ENCODE data around the gene ZNF616.
A peak's percentile ranks its signal among the peaks of the same experiment; 100 is the strongest.

Gene ZNF616

DNA sequence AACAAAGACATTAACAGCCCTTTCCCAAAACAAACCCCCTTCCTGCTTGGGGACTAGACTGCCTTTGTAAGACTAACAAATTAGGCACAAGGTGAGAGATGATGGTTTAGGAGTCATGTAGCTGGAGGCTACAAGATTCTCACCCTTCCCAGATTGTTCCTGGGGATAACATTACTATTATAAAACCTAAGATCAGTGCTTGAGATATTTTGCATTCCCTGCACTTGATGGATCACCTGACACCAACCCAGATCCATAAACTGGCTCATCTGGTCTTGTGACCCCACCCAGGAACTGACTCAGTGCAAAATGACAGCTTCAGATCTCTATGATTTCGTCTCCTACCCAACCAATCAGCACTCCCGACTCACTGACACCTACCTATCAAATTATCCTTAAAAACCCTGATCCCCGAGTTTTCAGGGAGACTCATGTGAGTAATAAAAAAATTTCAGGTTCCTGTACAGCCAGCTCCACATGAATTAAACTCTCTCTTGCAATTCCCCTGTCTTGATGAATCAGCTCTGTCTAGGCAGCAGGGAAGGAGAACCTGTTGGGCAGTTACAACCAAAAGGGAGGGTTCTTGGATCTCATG, 2.4 kb upstream of the ZNF616 start:
- no peak overlapping the region for H3K4me3 ChIP-seq (ENCODE audit: low read length)
- H3K9me3 ChIP-seq (replicated peaks; ENCODE audit: low read length) = peaks cover 4% of the 10 kb centered on the region
- peaks cover 5% of the 10 kb centered on the region for H3K4me1 ChIP-seq (ENCODE audit: control insufficient read depth, insufficient read depth, low read length)
- no peaks in the 10 kb centered on the region for H3K36me3 ChIP-seq (ENCODE audit: insufficient read depth, low read length)
- H3K9ac ChIP-seq (ENCODE audit: low read depth, low read length) = no peak overlapping the region
- H3K4me2 ChIP-seq (ENCODE audit: low read length) = no peak overlapping the region
- H3K27me3 ChIP-seq (ENCODE audit: control insufficient read depth, insufficient read depth, low read length) = no peaks in the 10 kb centered on the region

DNA sequence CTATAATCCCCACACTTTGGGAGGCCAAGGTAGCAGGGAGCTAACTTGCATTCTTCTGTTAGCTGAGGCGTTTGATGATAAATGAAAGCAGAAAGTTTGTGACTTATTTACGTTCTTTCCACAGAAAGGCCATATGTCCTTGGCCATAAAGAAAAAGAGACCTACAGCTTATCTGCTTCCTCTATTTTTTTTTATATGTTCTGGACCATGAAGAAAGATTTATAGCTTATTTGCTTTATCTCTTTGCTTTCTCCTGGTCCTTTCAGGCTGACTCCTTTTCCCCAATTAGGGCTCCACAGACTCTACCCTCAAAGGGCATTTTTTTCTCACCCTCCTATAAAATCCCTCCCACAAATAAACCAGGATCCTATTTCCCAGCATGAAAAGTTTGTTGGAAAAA, 1.5 kb upstream of the ZNF616 start:
- Histone ChIP-seq H3K4me3 (ENCODE audit: low read length) (no peak overlapping the region), H3K27me3 (ENCODE audit: control insufficient read depth, insufficient read depth, low read length) (no peaks in the 10 kb centered on the region), H3K4me2 (ENCODE audit: low read length) (no peak overlapping the region), H3K4me1 (ENCODE audit: control insufficient read depth, insufficient read depth, low read length) (peaks cover 5% of the 10 kb centered on the region), H3K36me3 (ENCODE audit: insufficient read depth, low read length) (no peaks in the 10 kb centered on the region), H3K9ac (ENCODE audit: low read depth, low read length) (no peak overlapping the region), H3K9me3 (replicated peaks; ENCODE audit: low read length) (peaks cover 3% of the 10 kb centered on the region)

DNA sequence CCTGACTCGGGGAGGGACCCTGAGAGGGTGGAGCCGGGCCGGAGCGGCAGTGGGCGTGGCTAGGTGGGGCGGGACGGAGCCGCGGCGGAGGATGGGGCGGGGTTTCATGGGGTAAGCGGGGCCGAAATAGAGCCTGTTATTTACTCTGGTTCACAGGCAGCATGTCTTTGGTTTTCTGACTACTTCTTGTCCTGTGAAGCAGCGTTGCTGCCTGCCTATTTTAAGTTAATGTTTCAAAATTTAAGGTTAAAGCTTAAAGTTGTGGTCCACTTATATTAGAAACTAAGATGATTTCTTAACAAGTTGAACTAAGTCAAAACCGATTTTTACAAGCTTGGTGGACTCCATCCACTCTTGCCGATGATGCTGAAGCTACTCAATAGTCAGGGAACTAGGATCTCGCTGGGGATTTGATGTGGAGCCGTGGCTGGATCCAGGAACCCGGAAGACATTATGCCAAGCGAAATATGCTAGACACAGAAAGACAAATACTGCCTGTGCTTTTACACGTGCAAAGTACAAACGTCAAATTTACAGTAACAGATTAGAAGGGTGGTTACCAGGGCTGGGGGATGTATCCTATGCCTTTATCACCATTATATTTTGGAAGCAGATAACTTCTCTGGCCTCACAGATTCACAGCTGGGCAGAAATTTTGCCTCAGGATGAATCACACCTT, 433 bp upstream of the ZNF616 start:
- H3K4me3 ChIP-seq (ENCODE audit: low read length) = peak overlapping the region; percentile 42
- peaks cover 5% of the 10 kb centered on the region for H3K4me1 ChIP-seq (ENCODE audit: control insufficient read depth, insufficient read depth, low read length)
- H3K27me3 ChIP-seq (ENCODE audit: control insufficient read depth, insufficient read depth, low read length) = no peaks in the 10 kb centered on the region
- H3K4me2 ChIP-seq (ENCODE audit: low read length) = peak overlapping the region; percentile 56
- H3K9me3 ChIP-seq (replicated peaks; ENCODE audit: low read length) = peaks cover 3% of the 10 kb centered on the region
- peak overlapping the region; percentile 19 for H3K9ac ChIP-seq (ENCODE audit: low read depth, low read length)
- H3K36me3 ChIP-seq (ENCODE audit: insufficient read depth, low read length) = peaks cover 6% of the 10 kb centered on the region

DNA sequence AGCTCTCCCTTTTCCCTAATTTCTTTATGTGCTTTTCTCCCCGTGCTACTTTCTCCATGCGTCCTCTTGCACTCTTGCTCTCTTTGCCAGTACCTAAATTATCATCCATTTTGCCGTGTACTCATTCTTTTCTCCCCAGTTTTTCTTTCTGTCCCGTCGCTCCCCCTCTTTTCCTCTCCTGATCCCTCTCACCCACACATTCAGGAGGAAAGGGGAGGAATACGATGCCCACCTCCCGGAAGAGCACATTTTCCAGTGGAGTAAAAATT, 821 bp downstream of the ZNF616 start:
- Histone ChIP-seq H3K9me3 (replicated peaks; ENCODE audit: low read length) (peaks cover 8% of the 10 kb centered on the region), H3K36me3 (ENCODE audit: insufficient read depth, low read length) (peaks cover 16% of the 10 kb centered on the region), H3K4me1 (ENCODE audit: control insufficient read depth, insufficient read depth, low read length) (peaks cover 5% of the 10 kb centered on the region), H3K9ac (ENCODE audit: low read depth, low read length) (peak overlapping the region; percentile 96), H3K27me3 (ENCODE audit: control insufficient read depth, insufficient read depth, low read length) (no peaks in the 10 kb centered on the region), H3K4me2 (ENCODE audit: low read length) (peak overlapping the region; percentile 90), H3K4me3 (ENCODE audit: low read length) (peak overlapping the region; percentile 89)

DNA sequence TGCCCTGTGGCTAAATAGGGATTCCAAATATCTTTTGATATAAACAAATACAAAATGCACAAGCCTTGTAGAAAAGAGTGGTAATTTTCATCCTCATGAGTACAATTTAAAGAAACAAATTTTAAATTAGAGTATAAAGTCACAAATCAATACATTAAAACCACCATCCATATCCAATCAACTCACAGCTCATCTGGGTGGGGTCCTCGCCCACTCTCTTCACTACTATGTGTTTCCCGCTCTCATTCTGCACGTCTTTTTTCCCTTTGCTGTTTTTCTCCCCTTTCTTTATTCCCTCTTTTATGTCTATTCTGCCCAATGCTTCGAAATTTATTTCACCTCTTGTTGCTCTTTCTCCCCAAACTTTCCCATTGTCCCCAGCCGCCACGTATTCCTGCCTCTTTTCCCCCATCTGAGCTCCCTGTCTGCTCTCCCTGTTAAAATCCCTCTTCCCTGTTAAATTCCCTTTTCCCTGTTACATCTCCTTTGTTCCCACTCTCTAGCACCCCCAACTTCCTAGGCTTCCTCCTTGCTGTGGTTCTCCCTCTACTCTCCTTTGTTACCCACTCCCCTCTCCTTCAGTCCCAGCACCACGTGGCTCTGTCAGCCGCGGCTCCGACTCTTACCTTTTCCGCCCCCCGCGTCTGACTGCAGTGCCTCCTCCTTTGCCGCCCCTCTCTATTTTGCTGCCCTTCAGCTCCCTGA, 1.3 kb downstream of the ZNF616 start:
- Histone ChIP-seq H3K27me3 (ENCODE audit: control insufficient read depth, insufficient read depth, low read length) (no peaks in the 10 kb centered on the region), H3K4me2 (ENCODE audit: low read length) (peak overlapping the region; percentile 90), H3K9ac (ENCODE audit: low read depth, low read length) (peak overlapping the region; percentile 96), H3K9me3 (replicated peaks; ENCODE audit: low read length) (peaks cover 8% of the 10 kb centered on the region), H3K4me3 (ENCODE audit: low read length) (peak overlapping the region; percentile 89), H3K4me1 (ENCODE audit: control insufficient read depth, insufficient read depth, low read length) (peaks cover 5% of the 10 kb centered on the region), H3K36me3 (ENCODE audit: insufficient read depth, low read length) (peaks cover 16% of the 10 kb centered on the region)

DNA sequence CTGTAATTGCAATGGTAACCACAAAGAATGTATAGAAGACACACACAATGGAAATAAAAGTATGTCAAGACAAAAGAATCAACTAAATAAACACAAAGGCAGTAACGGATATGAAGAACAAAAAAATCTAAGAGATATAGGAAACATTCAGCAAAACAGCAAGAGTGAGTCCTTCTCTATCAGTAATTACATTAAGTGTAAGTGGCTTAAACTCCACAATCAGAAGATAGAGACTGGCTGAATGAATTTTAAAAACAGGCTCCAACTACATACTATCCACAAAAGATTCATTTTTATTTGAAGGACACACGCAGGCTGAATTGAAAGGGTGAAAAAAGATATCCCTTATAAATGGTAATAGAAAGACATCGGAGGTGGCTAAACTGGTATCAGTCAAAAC, 19.5 kb downstream of the ZNF616 start:
- Histone ChIP-seq H3K9me3 (replicated peaks; ENCODE audit: low read length) (peaks cover 51% of the 10 kb centered on the region), H3K36me3 (ENCODE audit: insufficient read depth, low read length) (peaks cover 86% of the 10 kb centered on the region), H3K27me3 (ENCODE audit: control insufficient read depth, insufficient read depth, low read length) (no peaks in the 10 kb centered on the region)

DNA sequence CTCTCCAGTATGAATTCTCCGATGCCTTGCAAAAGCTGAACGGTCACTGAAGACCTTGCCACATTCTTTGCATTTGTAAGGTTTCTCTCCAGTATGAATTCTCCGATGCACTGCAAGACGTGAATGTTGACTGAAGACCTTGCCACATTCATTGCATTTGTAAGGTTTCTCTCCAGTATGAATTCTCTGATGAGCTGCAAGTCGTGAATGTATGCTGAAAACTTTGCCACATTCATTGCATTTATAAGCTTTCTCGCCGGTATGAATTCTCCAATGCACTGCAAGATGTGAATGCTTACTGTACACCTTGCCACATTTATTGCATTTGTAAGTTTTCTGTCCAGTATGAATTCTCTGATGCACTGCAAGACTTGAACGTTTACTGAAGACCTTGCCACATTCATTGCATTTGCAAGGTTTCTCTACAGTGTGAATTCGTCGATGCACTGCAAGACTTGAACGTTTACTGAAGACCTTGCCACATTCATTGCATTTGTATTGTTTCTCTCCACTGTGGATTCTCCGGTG, 24.1 kb downstream of the ZNF616 start:
- no peak overlapping the region for H3K4me2 ChIP-seq (ENCODE audit: low read length)
- H3K4me3 ChIP-seq (ENCODE audit: low read length) = no peak overlapping the region
- no peak overlapping the region for H3K9ac ChIP-seq (ENCODE audit: low read depth, low read length)
- no peaks in the 10 kb centered on the region for H3K4me1 ChIP-seq (ENCODE audit: control insufficient read depth, insufficient read depth, low read length)
- H3K36me3 ChIP-seq (ENCODE audit: insufficient read depth, low read length) = peaks cover 70% of the 10 kb centered on the region
- H3K27me3 ChIP-seq (ENCODE audit: control insufficient read depth, insufficient read depth, low read length) = no peaks in the 10 kb centered on the region
- H3K9me3 ChIP-seq (replicated peaks; ENCODE audit: low read length) = peaks cover 81% of the 10 kb centered on the region

More for the DNA sequence above, 19.5 kb downstream of the ZNF616 start:
- Histone ChIP-seq H3K4me2 (ENCODE audit: low read length) (no peak overlapping the region), H3K4me3 (ENCODE audit: low read length) (no peak overlapping the region), H3K4me1 (ENCODE audit: control insufficient read depth, insufficient read depth, low read length) (no peaks in the 10 kb centered on the region), H3K9ac (ENCODE audit: low read depth, low read length) (no peak overlapping the region)

DNA sequence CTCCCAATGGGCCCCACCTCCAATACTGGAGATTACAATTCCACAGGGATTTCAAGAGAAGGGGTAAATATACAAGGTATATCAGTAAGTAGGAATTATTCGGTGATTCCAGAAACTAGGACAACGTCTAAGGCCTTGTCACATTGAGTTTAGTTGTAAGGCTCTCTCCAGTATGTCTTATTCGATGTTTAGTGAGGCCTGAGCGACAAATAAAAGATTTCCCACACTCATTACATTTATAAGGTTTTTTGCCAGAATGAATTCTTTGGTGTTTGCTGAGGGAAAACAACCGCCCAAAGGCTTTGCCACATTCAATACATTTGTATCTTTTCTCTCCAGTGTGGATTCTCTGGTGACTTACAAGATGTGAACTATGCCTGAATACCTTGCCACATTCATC, 25.0 kb downstream of the ZNF616 start:
- no peaks in the 10 kb centered on the region for H3K4me1 ChIP-seq (ENCODE audit: control insufficient read depth, insufficient read depth, low read length)
- no peak overlapping the region for H3K9ac ChIP-seq (ENCODE audit: low read depth, low read length)
- peaks cover 62% of the 10 kb centered on the region for H3K36me3 ChIP-seq (ENCODE audit: insufficient read depth, low read length)
- no peaks in the 10 kb centered on the region for H3K27me3 ChIP-seq (ENCODE audit: control insufficient read depth, insufficient read depth, low read length)
- H3K4me2 ChIP-seq (ENCODE audit: low read length) = no peak overlapping the region
- H3K9me3 ChIP-seq (replicated peaks; ENCODE audit: low read length) = peaks cover 77% of the 10 kb centered on the region
- H3K4me3 ChIP-seq (ENCODE audit: low read length) = no peak overlapping the region

DNA sequence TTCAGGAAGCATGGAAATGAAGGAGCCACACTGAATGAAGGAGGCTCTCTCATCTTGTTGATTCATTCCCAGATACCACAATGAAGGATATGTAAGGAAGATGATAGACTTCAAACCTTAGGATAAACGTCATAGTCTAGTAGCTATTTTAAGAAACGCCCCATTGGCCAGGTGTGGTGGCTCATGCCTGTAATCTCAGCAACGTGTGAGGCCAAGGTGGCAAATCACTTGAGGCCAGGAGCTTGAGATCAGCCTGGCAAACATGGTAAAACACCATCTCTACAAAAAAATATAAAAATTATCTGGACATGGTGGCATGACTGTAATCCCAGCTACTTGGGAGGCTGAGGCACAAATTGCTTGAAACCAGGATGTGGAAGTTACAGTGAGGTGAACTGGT, 27.1 kb downstream of the ZNF616 start:
- Histone ChIP-seq H3K27me3 (ENCODE audit: control insufficient read depth, insufficient read depth, low read length) (no peaks in the 10 kb centered on the region), H3K9me3 (replicated peaks; ENCODE audit: low read length) (peaks cover 65% of the 10 kb centered on the region), H3K36me3 (ENCODE audit: insufficient read depth, low read length) (peaks cover 41% of the 10 kb centered on the region), H3K9ac (ENCODE audit: low read depth, low read length) (no peak overlapping the region), H3K4me3 (ENCODE audit: low read length) (no peak overlapping the region), H3K4me1 (ENCODE audit: control insufficient read depth, insufficient read depth, low read length) (no peaks in the 10 kb centered on the region), H3K4me2 (ENCODE audit: low read length) (no peak overlapping the region)

DNA sequence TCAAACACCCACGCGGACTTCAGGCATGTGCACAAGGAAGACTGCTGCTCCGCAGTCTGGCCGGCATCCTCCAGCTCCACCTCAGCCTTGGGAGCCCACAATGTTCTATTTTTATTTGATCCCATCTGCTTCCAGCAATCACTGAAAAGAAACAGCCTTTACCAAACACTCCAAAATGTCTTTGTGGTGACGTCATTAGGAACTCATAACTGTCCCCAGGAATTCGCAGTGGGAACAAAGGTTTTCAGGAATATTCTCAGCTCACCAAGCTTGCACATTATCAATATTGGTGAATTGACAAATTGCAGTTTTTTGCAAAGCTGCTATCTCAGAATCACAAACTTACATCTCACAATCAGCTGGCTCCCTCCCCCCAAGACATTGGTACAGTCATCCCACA, 29.0 kb downstream of the ZNF616 start:
- Histone ChIP-seq H3K4me2 (ENCODE audit: low read length) (no peak overlapping the region), H3K4me3 (ENCODE audit: low read length) (no peak overlapping the region), H3K9ac (ENCODE audit: low read depth, low read length) (no peak overlapping the region), H3K27me3 (ENCODE audit: control insufficient read depth, insufficient read depth, low read length) (no peaks in the 10 kb centered on the region), H3K4me1 (ENCODE audit: control insufficient read depth, insufficient read depth, low read length) (no peaks in the 10 kb centered on the region), H3K36me3 (ENCODE audit: insufficient read depth, low read length) (peaks cover 24% of the 10 kb centered on the region), H3K9me3 (replicated peaks; ENCODE audit: low read length) (peaks cover 53% of the 10 kb centered on the region)

DNA sequence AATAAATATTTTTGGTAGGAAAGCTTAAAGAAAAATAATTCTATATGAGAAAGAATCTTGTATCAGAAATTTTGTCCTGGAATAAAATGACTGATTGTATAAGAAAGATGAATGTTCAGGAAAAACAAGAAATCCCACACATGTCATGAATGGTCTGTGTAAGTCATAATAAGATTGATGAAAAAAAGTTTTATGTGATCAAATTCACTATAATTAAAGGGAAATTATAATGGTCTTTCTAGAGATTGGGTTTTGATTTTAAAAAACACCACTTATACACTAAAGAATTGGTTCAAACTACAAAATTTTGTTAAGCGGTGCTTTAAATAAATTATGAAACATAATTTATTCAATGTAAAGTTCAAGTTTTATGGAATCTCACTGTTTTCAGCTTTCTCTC, 37.0 kb downstream of the ZNF616 start:
- Histone ChIP-seq H3K4me2 (ENCODE audit: low read length) (no peak overlapping the region), H3K4me1 (ENCODE audit: control insufficient read depth, insufficient read depth, low read length) (no peaks in the 10 kb centered on the region), H3K27me3 (ENCODE audit: control insufficient read depth, insufficient read depth, low read length) (no peaks in the 10 kb centered on the region), H3K9me3 (replicated peaks; ENCODE audit: low read length) (peaks cover 7% of the 10 kb centered on the region), H3K36me3 (ENCODE audit: insufficient read depth, low read length) (no peaks in the 10 kb centered on the region), H3K9ac (ENCODE audit: low read depth, low read length) (no peak overlapping the region), H3K4me3 (ENCODE audit: low read length) (no peak overlapping the region)
